Neural progenitor cell (in vitro differentiated cells): Measurements from ENCODE around the gene ZCCHC13.

Source experiments
- EZH2 ChIP-seq: fragments of 200-600 bp; sonication (generic); IDR thresholded peaks from 2 replicates; pipeline ENCODE4 v1.6.1; 2017; ENCODE audit warnings: antibody characterized with exemption, mild to moderate bottlenecking, moderate library complexity
- EZH2phosphoT487 ChIP-seq: fragments of 200-600 bp; sonication (generic); IDR thresholded peaks from 2 replicates; pipeline ENCODE4 v1.6.1; 2017; ENCODE audit warnings: antibody characterized with exemption
- TF ChIP-seq, protein P1 (sequence below): fragments of 200-600 bp; sonication (generic); IDR thresholded peaks from 2 replicates; pipeline ENCODE4 v1.5.1; 2017; ENCODE audit warnings: antibody characterized with exemption, mild to moderate bottlenecking

DNA sequence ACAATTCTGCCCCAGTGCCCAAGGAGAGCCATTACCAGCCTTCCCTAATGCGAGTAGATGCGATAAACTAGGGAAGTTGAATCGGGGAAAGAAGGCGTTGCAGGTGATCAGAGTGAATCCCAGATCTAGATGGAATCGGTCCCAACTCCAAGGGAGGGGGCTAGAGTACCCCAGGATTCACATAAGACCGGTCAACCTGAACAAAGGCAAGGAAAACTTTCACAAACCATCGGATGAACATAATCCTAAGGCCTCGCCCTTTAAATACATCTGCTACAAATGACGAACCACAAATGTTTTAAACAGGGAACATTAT lies 11.2 kb upstream of the ZCCHC13 start:
- TF ChIP-seq, protein P1, sequence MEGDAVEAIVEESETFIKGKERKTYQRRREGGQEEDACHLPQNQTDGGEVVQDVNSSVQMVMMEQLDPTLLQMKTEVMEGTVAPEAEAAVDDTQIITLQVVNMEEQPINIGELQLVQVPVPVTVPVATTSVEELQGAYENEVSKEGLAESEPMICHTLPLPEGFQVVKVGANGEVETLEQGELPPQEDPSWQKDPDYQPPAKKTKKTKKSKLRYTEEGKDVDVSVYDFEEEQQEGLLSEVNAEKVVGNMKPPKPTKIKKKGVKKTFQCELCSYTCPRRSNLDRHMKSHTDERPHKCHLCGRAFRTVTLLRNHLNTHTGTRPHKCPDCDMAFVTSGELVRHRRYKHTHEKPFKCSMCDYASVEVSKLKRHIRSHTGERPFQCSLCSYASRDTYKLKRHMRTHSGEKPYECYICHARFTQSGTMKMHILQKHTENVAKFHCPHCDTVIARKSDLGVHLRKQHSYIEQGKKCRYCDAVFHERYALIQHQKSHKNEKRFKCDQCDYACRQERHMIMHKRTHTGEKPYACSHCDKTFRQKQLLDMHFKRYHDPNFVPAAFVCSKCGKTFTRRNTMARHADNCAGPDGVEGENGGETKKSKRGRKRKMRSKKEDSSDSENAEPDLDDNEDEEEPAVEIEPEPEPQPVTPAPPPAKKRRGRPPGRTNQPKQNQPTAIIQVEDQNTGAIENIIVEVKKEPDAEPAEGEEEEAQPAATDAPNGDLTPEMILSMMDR: no peak
- no peak for TF ChIP-seq EZH2
- no peak for TF ChIP-seq EZH2phosphoT487
